ENCODE results near the gene ATP5MC3.

- no peak for TF ChIP-seq CTCF (conservative IDR thresholded peaks at IDR 0.05; ENCODE audit: low read length)
- TF ChIP-seq EZH2phosphoT487 (IDR thresholded peaks at IDR 0.05; ENCODE audit: borderline replicate concordance, low read depth, low read length) = no peak
These were observed 14.3 kb downstream of the ATP5MC3 start for GRCh38 chr2:175167076-175167791.

Data from OCI-LY7 (cell line).